GM18499 (cell line): ENCODE results near the gene COPRS.
"Not testable (repeated sequence)": the region's sequence is repeated elsewhere in the genome, so short reads cannot be mapped to it uniquely, and the experiment has no call there.

Experiments used
- ATAC-seq: cut with Tn5 transposase; IDR thresholded peaks from one replicate; pipeline ENCODE4 v1.9.1; 2021; ENCODE audit warnings: moderate number of reproducible peaks; ENCODE audit not compliant: insufficient read depth, unreplicated experiment

COPRS gene

DNA sequence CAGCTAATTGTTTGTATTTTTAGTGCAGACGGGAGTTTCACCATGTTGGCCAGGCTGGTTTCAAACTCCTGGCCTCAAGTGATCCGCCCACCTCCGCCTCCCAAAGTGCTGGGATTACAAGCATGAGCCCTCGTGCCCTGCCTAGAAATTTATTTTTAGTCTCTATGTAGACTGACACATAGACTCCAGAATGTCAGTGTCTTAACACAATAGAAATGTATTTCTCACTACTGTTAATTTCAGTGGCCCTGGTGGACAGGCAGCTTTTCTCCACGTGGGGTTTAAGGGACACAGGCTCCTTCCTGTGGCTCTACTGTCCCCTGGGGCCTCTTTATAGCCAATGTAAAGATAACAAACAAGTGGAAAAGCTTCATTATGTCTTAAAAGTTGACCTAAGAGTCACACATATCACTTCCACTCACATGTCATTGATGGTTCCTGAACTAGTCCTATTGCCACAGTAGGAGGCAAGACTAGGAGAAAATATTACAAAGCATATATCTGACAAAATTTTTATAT lies 43.8 kb downstream of the COPRS start:
- ATAC-seq, result no peak

DNA sequence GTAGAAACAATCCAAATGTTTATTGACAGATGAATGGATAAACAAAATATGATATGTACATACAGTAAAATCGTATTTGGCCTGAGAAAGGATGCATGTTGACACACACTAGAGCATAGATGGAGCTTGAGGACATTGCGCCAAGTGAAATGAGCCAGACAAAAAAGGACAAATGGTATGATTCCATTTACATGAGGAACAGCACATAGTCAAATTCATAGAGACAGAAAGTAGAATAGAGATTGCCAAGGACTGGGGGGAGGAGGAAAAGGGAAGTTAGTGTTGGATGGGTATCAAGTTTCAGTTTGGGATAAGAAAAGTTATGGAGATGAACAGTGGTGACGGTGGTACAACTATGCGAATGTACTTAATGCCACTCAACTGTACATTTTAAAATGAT lies 47.9 kb downstream of the COPRS start:
- no peak for ATAC-seq

DNA sequence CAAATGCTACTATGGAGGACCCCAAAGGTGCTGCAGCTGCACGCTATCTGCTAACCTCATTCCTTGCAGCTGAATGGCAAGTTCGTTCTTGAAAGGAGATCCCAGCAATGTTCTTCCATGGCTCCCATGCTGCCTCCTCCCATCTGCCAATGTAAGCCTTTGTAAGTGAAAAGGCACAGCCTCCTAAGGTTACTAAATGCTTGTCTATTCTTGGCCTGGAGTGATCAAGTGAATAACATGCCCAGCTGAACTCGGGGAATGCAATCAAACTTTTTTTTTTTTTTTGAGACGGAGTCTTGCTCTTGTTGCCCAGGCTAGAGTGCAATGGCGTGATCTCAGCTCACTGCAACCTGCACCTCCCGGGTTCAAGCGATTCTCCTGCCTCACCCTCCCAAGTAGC lies 49.2 kb downstream of the COPRS start:
- not testable (repeated sequence) for ATAC-seq

DNA sequence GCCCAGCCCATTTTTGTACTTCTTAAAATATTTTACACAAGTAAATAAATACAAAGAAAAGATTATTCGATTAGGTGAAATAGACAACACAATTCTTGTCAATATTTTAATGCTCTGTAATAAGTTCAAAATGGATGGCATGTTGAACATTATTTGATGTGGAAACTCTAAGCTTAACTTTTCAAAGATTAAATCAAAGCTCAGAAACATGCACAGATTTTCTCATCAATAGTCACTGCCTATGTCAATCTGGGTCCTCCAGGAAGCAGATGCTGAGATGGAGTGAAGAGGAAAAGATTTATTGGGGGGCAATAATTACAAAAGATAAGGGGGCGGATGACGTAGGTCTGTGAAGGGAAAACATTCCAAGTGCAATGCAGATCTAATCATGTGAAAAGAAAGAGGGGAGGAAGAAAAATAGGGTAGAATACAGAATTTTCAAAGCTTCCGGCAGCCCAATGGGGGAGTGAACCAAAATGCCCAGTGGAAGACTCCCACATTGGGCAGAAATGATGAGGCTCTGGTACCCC lies 50.5 kb downstream of the COPRS start:
- ATAC-seq, result no peak

DNA sequence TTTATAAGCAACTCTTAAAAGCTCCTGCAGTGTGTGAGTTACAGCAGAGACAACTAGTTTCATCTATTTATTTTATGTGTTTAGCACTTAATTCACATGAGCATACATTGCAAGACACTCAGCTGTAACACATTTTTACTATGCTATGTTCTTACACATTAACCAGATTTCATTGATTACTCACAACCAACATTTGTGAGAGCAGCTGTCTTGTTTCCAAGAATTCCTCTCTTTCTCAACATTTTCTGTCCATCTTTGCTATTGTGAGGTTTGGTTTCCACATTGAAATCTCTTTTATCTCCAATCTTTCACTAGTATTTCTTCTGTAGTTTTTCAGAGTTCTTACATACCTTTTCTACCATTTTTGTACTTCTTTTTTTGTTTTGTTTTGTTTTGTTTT lies 51.2 kb downstream of the COPRS start:
- no peak for ATAC-seq

DNA sequence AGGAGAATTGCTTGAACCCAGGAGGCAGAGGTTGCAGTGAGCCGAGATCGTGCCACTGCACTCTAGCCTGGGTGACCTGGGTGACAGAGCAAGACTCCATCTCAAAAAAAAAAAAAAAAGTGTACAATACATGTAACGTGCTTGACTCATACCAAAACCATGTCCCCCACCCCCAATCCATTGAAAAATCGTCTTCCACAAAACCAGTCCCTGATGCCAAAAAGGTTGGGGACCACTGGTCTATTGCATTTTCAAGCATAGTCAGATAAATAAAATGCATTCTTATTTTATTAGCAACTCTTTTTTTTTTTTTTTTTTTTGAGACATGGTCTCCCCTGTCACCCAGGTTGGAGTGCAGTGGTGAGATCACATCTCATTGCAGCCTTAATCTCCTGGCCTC lies 52.1 kb downstream of the COPRS start:
- ATAC-seq, result no peak

DNA sequence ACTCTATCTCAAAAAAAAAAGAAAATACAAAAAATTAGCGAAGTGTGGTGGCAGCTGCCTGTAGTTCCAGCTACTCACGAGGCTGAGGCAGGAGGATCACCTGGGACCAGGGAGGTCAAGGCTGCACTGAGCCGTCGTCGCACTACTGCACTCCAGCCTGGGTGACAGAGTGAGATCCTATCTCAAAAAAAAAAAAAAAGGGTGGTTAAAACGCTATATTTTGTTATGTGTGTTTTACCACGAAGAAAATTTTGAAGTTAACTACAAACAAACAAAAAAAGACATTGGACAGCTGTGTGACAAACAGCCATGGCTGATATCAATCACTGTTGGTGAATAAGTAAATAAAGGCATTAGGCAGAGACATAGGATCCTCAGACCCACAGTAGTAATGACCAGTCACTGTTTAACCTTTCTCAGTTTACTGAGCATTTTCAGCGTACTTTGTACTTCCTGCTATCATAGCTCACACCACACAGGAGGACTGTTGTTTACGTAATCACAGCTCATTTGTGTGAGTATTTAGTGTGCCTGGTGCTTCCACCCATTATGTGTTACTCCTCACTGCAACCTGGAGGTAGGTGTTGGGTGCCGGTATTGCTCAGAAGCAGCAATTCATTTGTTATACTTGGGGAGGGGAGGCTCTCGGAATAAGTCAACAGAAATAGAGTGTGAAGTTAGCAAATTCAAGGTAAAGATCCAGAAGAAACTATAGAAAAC lies 55.4 kb downstream of the COPRS start:
- ATAC-seq, result no peak

DNA sequence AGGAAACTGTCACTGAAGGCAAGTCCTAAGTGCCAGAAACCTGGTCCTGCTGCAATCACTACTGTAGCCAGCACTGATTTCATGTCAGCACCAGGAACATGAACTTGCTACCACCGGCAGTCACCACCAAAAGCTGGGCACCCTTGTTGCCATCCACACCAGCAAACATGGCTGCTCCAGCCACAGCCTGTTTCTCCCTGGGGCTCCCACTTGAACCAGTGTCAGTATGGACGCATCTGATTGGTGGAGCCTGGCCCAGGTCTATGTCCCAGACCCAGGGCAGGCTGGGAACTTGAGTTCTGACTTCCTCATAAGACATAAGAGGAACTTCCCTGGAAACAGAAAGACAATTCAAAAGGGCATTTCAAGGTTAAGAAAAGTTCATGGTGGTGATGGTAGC lies 56.5 kb downstream of the COPRS start:
- no peak for ATAC-seq
